Loucy (cell line): Measurements from ENCODE around the gene SOD3.

Experiments used
- EZH2phosphoT487 ChIP-seq: fragments of 200-600 bp; IDR thresholded peaks from 2 replicates; pipeline ENCODE4 v1.6.1; 2018; ENCODE audit warnings: antibody characterized with exemption, mild to moderate bottlenecking, moderate library complexity, borderline replicate concordance
- TF ChIP-seq, protein P1 (sequence below): fragments of 200-600 bp; sonication (generic); conservative IDR thresholded peaks from 2 replicates; pipeline ENCODE4 v1.5.1; 2014; ENCODE audit warnings: mild to moderate bottlenecking, antibody characterized with exemption, low read length

DNA sequence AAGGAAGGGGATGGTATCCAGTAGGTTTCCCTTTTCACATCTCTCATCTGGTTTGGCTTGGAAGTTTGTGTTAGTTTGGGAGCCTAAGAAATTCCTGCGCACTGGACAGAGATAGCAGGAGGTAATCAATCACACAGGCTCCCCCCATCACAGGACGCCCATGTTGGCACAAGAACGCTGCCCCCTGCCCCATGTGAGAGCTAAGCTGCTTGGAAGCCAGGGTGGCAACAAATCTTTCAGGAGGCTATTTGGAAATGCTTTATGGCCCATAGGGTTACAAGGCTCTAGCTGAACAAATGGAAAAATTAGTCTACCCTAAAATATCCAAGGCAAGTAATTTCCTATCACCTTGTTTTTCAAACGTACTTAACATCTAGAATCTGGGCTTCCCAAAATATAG lies 54.0 kb downstream of the SOD3 start:
- TF ChIP-seq, protein P1, sequence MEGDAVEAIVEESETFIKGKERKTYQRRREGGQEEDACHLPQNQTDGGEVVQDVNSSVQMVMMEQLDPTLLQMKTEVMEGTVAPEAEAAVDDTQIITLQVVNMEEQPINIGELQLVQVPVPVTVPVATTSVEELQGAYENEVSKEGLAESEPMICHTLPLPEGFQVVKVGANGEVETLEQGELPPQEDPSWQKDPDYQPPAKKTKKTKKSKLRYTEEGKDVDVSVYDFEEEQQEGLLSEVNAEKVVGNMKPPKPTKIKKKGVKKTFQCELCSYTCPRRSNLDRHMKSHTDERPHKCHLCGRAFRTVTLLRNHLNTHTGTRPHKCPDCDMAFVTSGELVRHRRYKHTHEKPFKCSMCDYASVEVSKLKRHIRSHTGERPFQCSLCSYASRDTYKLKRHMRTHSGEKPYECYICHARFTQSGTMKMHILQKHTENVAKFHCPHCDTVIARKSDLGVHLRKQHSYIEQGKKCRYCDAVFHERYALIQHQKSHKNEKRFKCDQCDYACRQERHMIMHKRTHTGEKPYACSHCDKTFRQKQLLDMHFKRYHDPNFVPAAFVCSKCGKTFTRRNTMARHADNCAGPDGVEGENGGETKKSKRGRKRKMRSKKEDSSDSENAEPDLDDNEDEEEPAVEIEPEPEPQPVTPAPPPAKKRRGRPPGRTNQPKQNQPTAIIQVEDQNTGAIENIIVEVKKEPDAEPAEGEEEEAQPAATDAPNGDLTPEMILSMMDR, result no peak
- no peak for TF ChIP-seq EZH2phosphoT487
